Measurements from ENCODE around the gene LDB3. TPM values are rescaled to one million over a fixed set of nuclear protein-coding genes. Genes with fewer than 3 reads are reported as not detected.

LDB3 gene
- total and polyA plus RNA-seq, 2 of the 4 experiments (the other 2 are of a cell fraction), result 0.36 to 2.6 TPM

- WGBS, 2 experiments (ENCODE audit: extremely low coverage in 2 of 2, insufficient read length in 1 of 2), result 10% methylated on average over 11 of the region's 49 CpGs; no CpG with 5 or more reads in 1 of the 2 experiments
- H4K8ac ChIP-seq (ENCODE audit: low read depth in 2 of 2, low read length in 2 of 2), result 0 out of 4 replicates have a peak overlapping the region, but pooled peaks of 1 of the 2 experiments have one; percentile 23
- H2AFZ ChIP-seq (replicated peaks; ENCODE audit: low read length, poor library complexity), result peak overlapping the region; percentile 91
- H3K23ac ChIP-seq (ENCODE audit: low read depth, low read length), result no peak overlapping the region
- BruUV-seq (replicated peaks), result no TSS peak
- in situ Hi-C loops (cut with MboI; ENCODE audit: low sequenced_read_pairs), result no loop called here
- H3K14ac ChIP-seq (replicated peaks; ENCODE audit: low read depth, low read length), result no peak overlapping the region
- H3K4me2 ChIP-seq (ENCODE audit: low read depth, low read length), result peak overlapping the region; percentile 57; the same call in 1 of the 2 replicates
- no peak overlapping the region for H2BK5ac ChIP-seq (ENCODE audit: low read depth, low read length, poor library complexity, severe bottlenecking)
- H2BK15ac ChIP-seq (ENCODE audit: low read depth, low read length), result no peak overlapping the region
- H3K18ac ChIP-seq (ENCODE audit: low read depth, low read length), result no peak overlapping the region
- H3K9me1 ChIP-seq (ENCODE audit: insufficient read depth, low read length), result no peaks in the 10 kb centered on the region; the same call in 1 of the 2 replicates
- H3K4ac ChIP-seq (ENCODE audit: low read depth, low read length), result no peak overlapping the region; the same call in 1 of the 2 replicates
- no peaks in the 10 kb centered on the region for H3K36me3 ChIP-seq (ENCODE audit: control insufficient read depth, insufficient read depth, low read length)
- DNase-seq (no peak), ATAC-seq (ENCODE audit: low read depth) (peak; percentile 58)
- no peak overlapping the region; the same call in 1 of the 2 replicates for H3K4me3 ChIP-seq (ENCODE audit: insufficient read depth, low read depth, low read length)
- no peak overlapping the region for H3K27ac ChIP-seq (ENCODE audit: insufficient read depth, low read length)
- no peaks in the 10 kb centered on the region for H3K79me1 ChIP-seq (ENCODE audit: low read depth in 1 of 2, low read length in 2 of 2)
- dilution Hi-C loops (cut with HindIII; ENCODE audit: low sequenced_read_pairs, unreplicated experiment), result no loop called here
- H4K91ac ChIP-seq (ENCODE audit: insufficient read depth, low read depth, low read length), result no peak overlapping the region
- ChIA-PET CTCF (interaction anchor here (0.7 kb wide), 1 partner anchor 24 kb away, joined by 3 read pairs; no protein-coding TSS in a partner anchor), POLR2A (ENCODE audit: unreplicated experiment) (no interaction called here)
- H4K5ac ChIP-seq (ENCODE audit: low read depth, low read length), result peak overlapping the region; percentile 31; the same call in 1 of the 2 replicates
- H4K20me1 ChIP-seq (ENCODE audit: insufficient read depth, low read length), result no peaks in the 10 kb centered on the region
- no peak overlapping the region for H3K9ac ChIP-seq (ENCODE audit: low read depth, low read length)
- no peaks in the 10 kb centered on the region; the same call in 1 of the 2 replicates for H3K27me3 ChIP-seq (ENCODE audit: control insufficient read depth, insufficient read depth, low read length)
- H2BK20ac ChIP-seq (ENCODE audit: low read depth, low read length), result no peak overlapping the region
- H3K9me3 ChIP-seq (ENCODE audit: control insufficient read depth, insufficient read depth, low read length), result no peaks in the 10 kb centered on the region
- H2AK5ac ChIP-seq (ENCODE audit: low read depth, low read length), result no peak overlapping the region
- peaks cover 12% of the 10 kb centered on the region for H3K4me1 ChIP-seq (ENCODE audit: control insufficient read depth, insufficient read depth, low read length)
- H3K56ac ChIP-seq (ENCODE audit: extremely low read depth, insufficient read depth, low read length), result no peak overlapping the region
- H2BK120ac ChIP-seq (ENCODE audit: low read depth, low read length), result no peak overlapping the region
- peak overlapping the region; percentile 3 for H2AK9ac ChIP-seq (replicated peaks; ENCODE audit: low read depth, low read length, poor library complexity)
- intact Hi-C loops (cut with micrococcal nuclease), result no loop called here
- TF ChIP-seq SMC3 (IDR thresholded peaks at IDR 0.05; ENCODE audit: low read depth, low read length) (no peak), CHD1 (IDR thresholded peaks at IDR 0.05; ENCODE audit: low read depth, low read length) (no peak), MXI1 (IDR thresholded peaks at IDR 0.05; ENCODE audit: borderline replicate concordance, low read depth, low read length) (no peak), CTCF (conservative IDR thresholded peaks at IDR 0.05; ENCODE audit: low read depth, low read length) (no peak), MAFK (IDR thresholded peaks at IDR 0.05; ENCODE audit: low read depth, low read length) (no peak), CEBPB (IDR thresholded peaks at IDR 0.05; ENCODE audit: low read depth, low read length) (no peak), FOS (IDR thresholded peaks at IDR 0.05; ENCODE audit: low read depth, low read length) (no peak), ELK1 (IDR thresholded peaks at IDR 0.05; ENCODE audit: borderline replicate concordance, low read depth, low read length) (no peak), RCOR1 (IDR thresholded peaks at IDR 0.05; ENCODE audit: insufficient replicate concordance, low read length) (no peak), MAZ (IDR thresholded peaks at IDR 0.05; ENCODE audit: borderline replicate concordance, low read depth, low read length) (no peak), NFE2L2 (IDR thresholded peaks at IDR 0.05; ENCODE audit: low read depth, low read length) (no peak), BHLHE40 (IDR thresholded peaks at IDR 0.05; ENCODE audit: low read depth, low read length) (no peak), USF2 (IDR thresholded peaks at IDR 0.05; ENCODE audit: low read depth, low read length) (no peak), RAD21 (IDR thresholded peaks at IDR 0.05; ENCODE audit: low read length) (no peak; the same call in 1 of the 2 replicates)
These were observed 36.1 kb upstream of the LDB3 start for GRCh38 chr10:86632009-86632800.

All from IMR-90 (cell line).